ENCODE measurements around the gene CHKA. TPM values are rescaled to one million over a fixed set of nuclear protein-coding genes. Genes with fewer than 3 reads are reported as not detected.

Gene CHKA
- total RNA-seq, 1 experiment from 2014 or later = 136 TPM

DNA sequence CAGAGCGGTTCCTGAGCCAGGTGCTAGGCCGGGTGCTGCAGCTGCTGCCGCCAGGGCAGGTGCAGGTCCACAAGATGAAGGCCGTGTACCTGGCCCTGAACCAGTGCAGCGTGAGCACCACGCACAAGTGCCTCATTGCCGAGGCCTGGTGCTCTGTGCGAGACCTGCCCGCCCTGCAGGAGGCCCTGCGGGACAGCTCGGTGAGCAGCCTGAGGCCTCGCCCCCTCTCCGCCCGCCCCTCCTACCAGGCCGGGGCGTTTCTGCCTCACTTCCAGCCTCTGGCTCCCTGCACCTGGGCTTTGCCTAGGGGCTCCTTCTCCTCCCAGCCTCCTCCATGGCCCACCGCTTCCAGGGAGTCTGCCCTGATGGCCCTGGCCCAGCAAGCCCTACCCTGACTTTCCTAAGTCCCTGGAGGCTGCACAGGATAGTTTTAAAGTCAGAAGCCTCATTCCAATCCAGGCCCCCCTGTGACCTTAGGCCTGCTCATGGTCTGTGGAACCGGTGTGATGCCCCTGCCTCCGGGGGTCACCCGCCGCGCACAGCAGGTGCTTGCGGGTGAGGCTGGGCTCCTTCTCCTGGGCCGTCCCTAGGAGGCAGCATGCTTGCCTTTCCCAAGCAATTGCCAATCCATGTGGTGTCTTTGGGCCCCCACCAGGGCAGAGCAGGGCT lies 76.9 kb downstream of the CHKA start:
- CTCF ChIA-PET = interaction anchor here (0.7 kb wide), 1 partner anchor 271 kb away, joined by 3 read pairs; no protein-coding TSS in a partner anchor
- 0 out of 2 replicates have a peak, but pooled peaks cover 2% of the 10 kb centered on the region for H3K36me3 ChIP-seq (ENCODE audit: control insufficient read depth, insufficient read depth, low read length)
- DNase-seq (ENCODE audit: low read depth, low spot score) = no peak
- no peaks in the 10 kb centered on the region for H3K9me3 ChIP-seq (ENCODE audit: control insufficient read depth, insufficient read depth, low read depth, low read length)
- in situ Hi-C loops (cut with HindIII; ENCODE audit: low pct_unique_long_range_greater_than_20kb, low sequenced_read_pairs) = no loop called here
- intact Hi-C loops (cut with micrococcal nuclease; ENCODE audit: unreplicated experiment) = no loop called here
- no TSS peak for BruUV-seq (replicated peaks)
- POLR2A ChIA-PET = no interaction called here
- no peak for ATAC-seq
- H3K4me1 ChIP-seq (ENCODE audit: control insufficient read depth, insufficient read depth, low read length) = peaks cover 22% of the 10 kb centered on the region
- H3K27ac ChIP-seq (ENCODE audit: low read length) = no peak overlapping the region
- H3K4me3 ChIP-seq (ENCODE audit: low read depth in 2 of 2, low read length in 2 of 2) = no peak overlapping the region
- H3K27me3 ChIP-seq (ENCODE audit: control insufficient read depth, insufficient read depth, low read length) = no peaks in the 10 kb centered on the region
- TF ChIP-seq SIN3A (IDR thresholded peaks at IDR 0.05; ENCODE audit: borderline replicate concordance, insufficient read depth, low read depth, low read length) = no peak
- TF ChIP-seq, protein P1, sequence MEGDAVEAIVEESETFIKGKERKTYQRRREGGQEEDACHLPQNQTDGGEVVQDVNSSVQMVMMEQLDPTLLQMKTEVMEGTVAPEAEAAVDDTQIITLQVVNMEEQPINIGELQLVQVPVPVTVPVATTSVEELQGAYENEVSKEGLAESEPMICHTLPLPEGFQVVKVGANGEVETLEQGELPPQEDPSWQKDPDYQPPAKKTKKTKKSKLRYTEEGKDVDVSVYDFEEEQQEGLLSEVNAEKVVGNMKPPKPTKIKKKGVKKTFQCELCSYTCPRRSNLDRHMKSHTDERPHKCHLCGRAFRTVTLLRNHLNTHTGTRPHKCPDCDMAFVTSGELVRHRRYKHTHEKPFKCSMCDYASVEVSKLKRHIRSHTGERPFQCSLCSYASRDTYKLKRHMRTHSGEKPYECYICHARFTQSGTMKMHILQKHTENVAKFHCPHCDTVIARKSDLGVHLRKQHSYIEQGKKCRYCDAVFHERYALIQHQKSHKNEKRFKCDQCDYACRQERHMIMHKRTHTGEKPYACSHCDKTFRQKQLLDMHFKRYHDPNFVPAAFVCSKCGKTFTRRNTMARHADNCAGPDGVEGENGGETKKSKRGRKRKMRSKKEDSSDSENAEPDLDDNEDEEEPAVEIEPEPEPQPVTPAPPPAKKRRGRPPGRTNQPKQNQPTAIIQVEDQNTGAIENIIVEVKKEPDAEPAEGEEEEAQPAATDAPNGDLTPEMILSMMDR (IDR thresholded peaks at IDR 0.05) = no peak
- TF ChIP-seq POLR2AphosphoS5 (IDR thresholded peaks at IDR 0.05; ENCODE audit: low read depth, low read length) = no peak
- no peak for TF ChIP-seq TCF7L2 (IDR thresholded peaks at IDR 0.05; ENCODE audit: low read depth, low read length)
- TF ChIP-seq, protein P2, sequence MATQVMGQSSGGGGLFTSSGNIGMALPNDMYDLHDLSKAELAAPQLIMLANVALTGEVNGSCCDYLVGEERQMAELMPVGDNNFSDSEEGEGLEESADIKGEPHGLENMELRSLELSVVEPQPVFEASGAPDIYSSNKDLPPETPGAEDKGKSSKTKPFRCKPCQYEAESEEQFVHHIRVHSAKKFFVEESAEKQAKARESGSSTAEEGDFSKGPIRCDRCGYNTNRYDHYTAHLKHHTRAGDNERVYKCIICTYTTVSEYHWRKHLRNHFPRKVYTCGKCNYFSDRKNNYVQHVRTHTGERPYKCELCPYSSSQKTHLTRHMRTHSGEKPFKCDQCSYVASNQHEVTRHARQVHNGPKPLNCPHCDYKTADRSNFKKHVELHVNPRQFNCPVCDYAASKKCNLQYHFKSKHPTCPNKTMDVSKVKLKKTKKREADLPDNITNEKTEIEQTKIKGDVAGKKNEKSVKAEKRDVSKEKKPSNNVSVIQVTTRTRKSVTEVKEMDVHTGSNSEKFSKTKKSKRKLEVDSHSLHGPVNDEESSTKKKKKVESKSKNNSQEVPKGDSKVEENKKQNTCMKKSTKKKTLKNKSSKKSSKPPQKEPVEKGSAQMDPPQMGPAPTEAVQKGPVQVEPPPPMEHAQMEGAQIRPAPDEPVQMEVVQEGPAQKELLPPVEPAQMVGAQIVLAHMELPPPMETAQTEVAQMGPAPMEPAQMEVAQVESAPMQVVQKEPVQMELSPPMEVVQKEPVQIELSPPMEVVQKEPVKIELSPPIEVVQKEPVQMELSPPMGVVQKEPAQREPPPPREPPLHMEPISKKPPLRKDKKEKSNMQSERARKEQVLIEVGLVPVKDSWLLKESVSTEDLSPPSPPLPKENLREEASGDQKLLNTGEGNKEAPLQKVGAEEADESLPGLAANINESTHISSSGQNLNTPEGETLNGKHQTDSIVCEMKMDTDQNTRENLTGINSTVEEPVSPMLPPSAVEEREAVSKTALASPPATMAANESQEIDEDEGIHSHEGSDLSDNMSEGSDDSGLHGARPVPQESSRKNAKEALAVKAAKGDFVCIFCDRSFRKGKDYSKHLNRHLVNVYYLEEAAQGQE (IDR thresholded peaks at IDR 0.05; ENCODE audit: insufficient read depth in 1 of 2, low read depth in 2 of 2, low read length in 1 of 2) = no peak

DNA sequence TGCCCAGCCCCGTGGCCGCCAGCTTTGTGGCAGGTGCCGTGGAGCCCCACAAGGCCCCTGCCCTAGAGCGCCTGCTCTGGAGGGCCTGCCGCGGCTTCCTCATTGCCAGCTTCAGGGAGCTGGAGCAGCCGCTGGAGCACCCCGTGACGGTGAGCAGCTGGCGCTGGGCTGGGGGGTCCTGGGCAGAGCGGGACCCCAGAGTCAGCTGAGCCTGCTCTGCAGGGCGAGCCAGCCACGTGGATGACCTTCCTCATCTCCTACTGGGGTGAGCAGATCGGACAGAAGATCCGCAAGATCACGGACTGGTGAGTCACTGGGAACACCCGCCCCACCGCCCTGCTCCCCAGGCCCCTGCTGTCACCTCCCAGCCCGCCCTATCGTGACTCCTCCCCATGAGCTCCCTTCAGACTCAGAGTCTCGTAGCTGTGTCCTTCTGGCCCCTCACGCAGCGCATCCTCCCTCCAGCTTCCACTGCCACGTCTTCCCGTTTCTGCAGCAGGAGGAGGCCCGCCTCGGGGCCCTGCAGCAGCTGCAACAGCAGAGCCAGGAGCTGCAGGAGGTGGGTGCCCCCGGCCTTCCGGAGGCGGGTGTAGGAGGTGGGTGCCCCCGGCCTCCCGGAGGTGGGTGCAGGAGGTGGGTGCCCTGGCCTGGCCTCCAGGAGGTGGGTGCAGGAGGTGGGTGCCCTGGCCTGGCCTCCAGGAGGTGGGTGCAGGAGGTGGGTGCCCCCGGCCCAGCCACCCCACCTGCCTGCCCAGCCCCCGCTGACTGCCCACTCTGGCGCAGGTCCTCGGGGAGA lies 77.6 kb downstream of the CHKA start:
- ATAC-seq = no peak
- ChIA-PET POLR2A (interaction anchor here (0.5 kb wide), 1 partner anchor 67 kb away, joined by 3 read pairs; no protein-coding TSS in a partner anchor), CTCF (interaction anchor here (0.7 kb wide), 1 partner anchor 272 kb away, joined by 3 read pairs; no protein-coding TSS in a partner anchor)
- no peak for TF ChIP-seq TCF7L2 (IDR thresholded peaks at IDR 0.05; ENCODE audit: low read depth, low read length)
- TF ChIP-seq, protein P2 (IDR thresholded peaks at IDR 0.05; ENCODE audit: insufficient read depth in 1 of 2, low read depth in 2 of 2, low read length in 1 of 2) = no peak
- no peak for TF ChIP-seq SIN3A (IDR thresholded peaks at IDR 0.05; ENCODE audit: borderline replicate concordance, insufficient read depth, low read depth, low read length)
- no peak for TF ChIP-seq POLR2AphosphoS5 (IDR thresholded peaks at IDR 0.05; ENCODE audit: low read depth, low read length)
- TF ChIP-seq, protein P1 (IDR thresholded peaks at IDR 0.05) = no peak
- no peak overlapping the region for H3K4me3 ChIP-seq (ENCODE audit: low read depth in 2 of 2, low read length in 2 of 2)
- H3K36me3 ChIP-seq (ENCODE audit: control insufficient read depth, insufficient read depth, low read length) = peaks cover 2% of the 10 kb centered on the region; the same call in 1 of the 2 replicates
- BruUV-seq (replicated peaks) = no TSS peak
- H3K27me3 ChIP-seq (ENCODE audit: control insufficient read depth, insufficient read depth, low read length) = no peaks in the 10 kb centered on the region
- peaks cover 23% of the 10 kb centered on the region for H3K4me1 ChIP-seq (ENCODE audit: control insufficient read depth, insufficient read depth, low read length)
- H3K9me3 ChIP-seq (ENCODE audit: control insufficient read depth, insufficient read depth, low read depth, low read length) = no peaks in the 10 kb centered on the region
- intact Hi-C loops (cut with micrococcal nuclease; ENCODE audit: unreplicated experiment) (no loop called here), in situ Hi-C loops (cut with HindIII; ENCODE audit: low pct_unique_long_range_greater_than_20kb, low sequenced_read_pairs) (no loop called here)
- no peak for DNase-seq (ENCODE audit: low read depth, low spot score)
- no peak overlapping the region for H3K27ac ChIP-seq (ENCODE audit: low read length)

All from Panc1 (cell line).